Measurements from ENCODE around the gene LIN7B. TPM values are rescaled to one million over a fixed set of nuclear protein-coding genes. Genes with fewer than 3 reads are reported as not detected.
A peak's percentile ranks its signal among the peaks of the same experiment; 100 is the strongest.
"Not testable (repeated sequence)": the region's sequence is repeated elsewhere in the genome, so short reads cannot be mapped to it uniquely, and the experiment has no call there.

The LIN7B gene
- total RNA-seq, 2 donors from 2014 or later, result 11.8 to 14.6 TPM

DNA sequence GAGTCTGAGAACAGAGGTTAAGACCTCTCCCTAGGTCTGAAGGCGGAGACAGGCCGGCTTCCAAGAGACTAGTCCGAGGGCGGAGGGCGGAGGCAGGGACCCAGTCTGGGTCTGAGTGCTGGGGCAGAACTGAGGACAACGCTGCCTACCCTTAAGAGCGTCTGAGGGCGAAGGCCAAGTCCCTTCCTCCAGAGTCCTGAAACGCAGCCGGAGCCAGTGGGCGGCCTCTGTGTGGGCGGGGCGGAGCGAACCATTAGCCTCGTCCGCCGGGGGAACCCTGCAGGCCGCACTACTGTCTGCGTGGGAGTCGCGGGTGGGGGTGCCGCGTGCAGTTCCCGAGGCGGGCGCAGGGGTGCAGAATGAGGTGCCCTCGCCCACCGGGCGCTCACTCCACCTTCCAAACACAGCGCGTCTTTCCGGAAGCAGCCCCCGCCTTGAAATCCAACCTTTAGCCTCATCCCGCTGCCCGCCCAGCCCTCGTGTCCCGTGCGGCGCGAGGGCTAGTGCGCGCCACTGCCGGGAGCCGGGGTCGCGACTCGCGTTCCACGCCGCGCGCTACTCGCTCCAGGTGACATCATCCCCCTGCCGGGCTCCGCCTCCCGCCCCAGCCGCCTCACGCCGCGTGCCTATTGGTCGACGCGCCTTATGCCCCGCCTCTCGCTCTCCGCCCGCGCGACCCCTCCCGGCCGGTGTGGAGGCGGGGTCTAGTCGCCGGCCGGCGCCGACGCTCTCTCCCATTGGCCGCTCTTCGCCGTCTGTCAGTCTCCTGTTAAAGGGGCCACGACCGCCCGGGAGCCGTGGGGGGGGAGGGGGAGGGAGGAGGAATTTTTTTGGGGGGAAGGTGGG is 4.6 kb downstream of the LIN7B start, which contains the start of gene C19orf73:
C19orf73 (minus strand) TSS at position 579 of the 846 bp plus-strand sequence; CDS start at position 458, 121 bp downstream.
- H3K4me1 ChIP-seq, result peaks cover 20% of the 10 kb centered on the region
- TF ChIP-seq, protein P1, sequence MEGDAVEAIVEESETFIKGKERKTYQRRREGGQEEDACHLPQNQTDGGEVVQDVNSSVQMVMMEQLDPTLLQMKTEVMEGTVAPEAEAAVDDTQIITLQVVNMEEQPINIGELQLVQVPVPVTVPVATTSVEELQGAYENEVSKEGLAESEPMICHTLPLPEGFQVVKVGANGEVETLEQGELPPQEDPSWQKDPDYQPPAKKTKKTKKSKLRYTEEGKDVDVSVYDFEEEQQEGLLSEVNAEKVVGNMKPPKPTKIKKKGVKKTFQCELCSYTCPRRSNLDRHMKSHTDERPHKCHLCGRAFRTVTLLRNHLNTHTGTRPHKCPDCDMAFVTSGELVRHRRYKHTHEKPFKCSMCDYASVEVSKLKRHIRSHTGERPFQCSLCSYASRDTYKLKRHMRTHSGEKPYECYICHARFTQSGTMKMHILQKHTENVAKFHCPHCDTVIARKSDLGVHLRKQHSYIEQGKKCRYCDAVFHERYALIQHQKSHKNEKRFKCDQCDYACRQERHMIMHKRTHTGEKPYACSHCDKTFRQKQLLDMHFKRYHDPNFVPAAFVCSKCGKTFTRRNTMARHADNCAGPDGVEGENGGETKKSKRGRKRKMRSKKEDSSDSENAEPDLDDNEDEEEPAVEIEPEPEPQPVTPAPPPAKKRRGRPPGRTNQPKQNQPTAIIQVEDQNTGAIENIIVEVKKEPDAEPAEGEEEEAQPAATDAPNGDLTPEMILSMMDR (IDR thresholded peaks at IDR 0.05), result no peak
- peak within 1 kb of the TSS; percentile 85 to 92 for H3K9ac ChIP-seq (ENCODE audit: low read depth in 2 of 2, low read length in 2 of 2)
- H3K9me3 ChIP-seq, result no peaks in the 10 kb centered on the region
- peak; percentile 96 for DNase-seq
- H3K4me3 ChIP-seq, result peak within 1 kb of the TSS; percentile 68
- peak within 1 kb of the TSS; percentile 96 for H3K27ac ChIP-seq
- no peaks in the 10 kb centered on the region for H3K27me3 ChIP-seq
- intact Hi-C loops (cut with DNase I), result no loop called here
- no peaks in the 10 kb centered on the region for H3K36me3 ChIP-seq

DNA sequence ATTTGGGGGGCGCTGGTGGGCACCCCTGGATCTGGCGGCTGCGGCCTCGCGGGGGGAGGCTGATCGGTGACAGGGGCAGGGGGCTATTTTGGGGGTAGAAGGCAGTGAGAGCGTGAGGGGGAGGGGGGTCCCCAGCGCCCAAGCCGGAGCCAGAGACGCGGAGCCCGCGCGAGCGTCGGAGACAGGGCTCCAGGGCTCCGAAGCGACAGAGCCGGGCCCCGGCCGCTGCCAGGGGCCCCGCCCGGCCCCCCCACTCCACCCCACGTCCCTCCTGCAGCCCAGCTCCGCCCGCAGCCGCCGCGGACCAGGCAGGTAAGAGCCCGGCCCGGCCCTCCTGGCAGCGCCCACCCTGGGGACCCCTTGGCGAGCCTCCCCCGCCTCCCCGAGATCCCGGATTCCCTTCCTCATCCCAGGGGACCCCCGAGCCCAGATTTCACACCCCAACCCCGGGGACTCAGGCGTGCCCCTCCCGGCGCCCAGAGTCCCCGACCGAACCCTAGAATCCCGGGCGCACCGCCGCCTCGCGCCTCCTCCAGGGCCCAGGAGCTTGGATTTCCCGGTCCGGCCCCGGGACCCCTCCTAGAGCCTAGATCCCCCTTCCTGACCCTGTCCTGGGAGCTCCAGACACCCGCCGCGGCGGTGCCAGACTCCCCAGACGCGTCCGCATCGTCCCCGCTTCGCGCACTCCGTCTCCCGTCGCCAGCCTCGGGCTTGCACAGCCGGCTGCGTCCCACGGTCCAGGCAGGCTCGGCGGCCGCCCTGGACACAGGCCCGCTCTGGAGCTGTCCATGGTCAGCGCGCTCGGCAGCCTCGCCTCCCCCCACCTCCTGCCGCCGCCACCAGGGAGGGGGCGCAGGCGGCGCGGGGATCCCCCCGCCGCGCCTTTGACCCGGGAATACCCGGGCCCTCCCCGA is 5.5 kb downstream of the LIN7B start, which contains the start of gene PPFIA3:
PPFIA3 (plus strand) TSS at position 134 of the 914 bp plus-strand sequence. CDS start 8,330 bp downstream, outside the sequence.
- Histone ChIP-seq H3K36me3 (no peaks in the 10 kb centered on the region), H3K27me3 (no peaks in the 10 kb centered on the region), H3K27ac (peak within 1 kb of the TSS; percentile 96), H3K4me1 (peaks cover 20% of the 10 kb centered on the region), H3K9me3 (no peaks in the 10 kb centered on the region), H3K9ac (ENCODE audit: low read depth in 2 of 2, low read length in 2 of 2) (peak within 1 kb of the TSS; percentile 85 to 92), H3K4me3 (peak within 1 kb of the TSS; percentile 68)
- TF ChIP-seq, protein P1 (IDR thresholded peaks at IDR 0.05), result no peak
- intact Hi-C loops (cut with DNase I), result no loop called here
- DNase-seq, result peak; percentile 59

DNA sequence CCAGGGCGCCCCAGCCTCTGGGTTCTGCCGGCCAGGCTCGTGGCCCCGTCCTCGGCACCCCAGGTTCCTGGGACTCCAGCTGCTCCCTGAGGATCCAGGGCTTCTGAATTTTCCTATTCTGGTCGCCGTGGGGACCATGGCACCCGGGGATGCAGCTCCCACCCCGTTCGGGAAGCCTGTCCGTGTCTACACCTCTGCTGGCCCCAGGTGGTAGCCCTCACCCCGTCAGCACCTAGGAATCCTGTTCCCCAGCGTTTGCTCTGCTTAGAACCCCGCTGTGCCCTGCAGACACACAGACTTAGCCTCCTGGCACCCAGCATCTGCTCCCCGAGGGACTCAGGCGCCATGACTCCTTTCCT is 6.1 kb downstream of the LIN7B start:
- DNase-seq, result no peak
- Histone ChIP-seq H3K36me3 (no peaks in the 10 kb centered on the region), H3K4me1 (peaks cover 18% of the 10 kb centered on the region), H3K4me3 (peak overlapping the region; percentile 68), H3K9me3 (no peaks in the 10 kb centered on the region), H3K27ac (no peak overlapping the region), H3K9ac (ENCODE audit: low read depth in 2 of 2, low read length in 2 of 2) (peak overlapping the region; percentile 66 to 72), H3K27me3 (no peaks in the 10 kb centered on the region)
- intact Hi-C loops (cut with DNase I), result no loop called here
- TF ChIP-seq, protein P1 (IDR thresholded peaks at IDR 0.05), result no peak

DNA sequence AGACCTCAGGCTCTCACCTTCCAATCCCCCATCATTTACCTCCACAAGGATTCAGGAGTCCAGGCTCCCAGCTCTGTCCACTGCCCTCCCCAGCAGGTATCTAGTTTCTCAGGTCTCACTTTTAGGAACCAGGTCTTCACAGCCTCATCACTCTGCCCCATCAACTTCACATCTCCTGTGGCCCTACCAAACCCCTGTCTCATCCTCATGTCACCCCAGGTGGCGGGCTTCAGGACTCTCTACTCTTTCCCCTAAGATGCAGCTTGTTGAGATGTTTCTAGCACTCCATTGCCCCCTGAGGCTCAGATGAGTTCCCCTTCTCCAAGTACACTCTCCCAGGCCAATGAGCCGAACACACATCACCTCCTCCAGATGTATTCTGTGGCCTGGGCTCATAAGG is 6.7 kb downstream of the LIN7B start:
- Histone ChIP-seq H3K27ac (no peak overlapping the region), H3K9ac (ENCODE audit: low read depth in 2 of 2, low read length in 2 of 2) (no peak overlapping the region), H3K9me3 (no peaks in the 10 kb centered on the region), H3K27me3 (no peaks in the 10 kb centered on the region), H3K36me3 (no peaks in the 10 kb centered on the region), H3K4me3 (no peak overlapping the region), H3K4me1 (peaks cover 16% of the 10 kb centered on the region)
- DNase-seq, result no peak
- TF ChIP-seq, protein P1 (IDR thresholded peaks at IDR 0.05), result no peak
- intact Hi-C loops (cut with DNase I), result no loop called here

DNA sequence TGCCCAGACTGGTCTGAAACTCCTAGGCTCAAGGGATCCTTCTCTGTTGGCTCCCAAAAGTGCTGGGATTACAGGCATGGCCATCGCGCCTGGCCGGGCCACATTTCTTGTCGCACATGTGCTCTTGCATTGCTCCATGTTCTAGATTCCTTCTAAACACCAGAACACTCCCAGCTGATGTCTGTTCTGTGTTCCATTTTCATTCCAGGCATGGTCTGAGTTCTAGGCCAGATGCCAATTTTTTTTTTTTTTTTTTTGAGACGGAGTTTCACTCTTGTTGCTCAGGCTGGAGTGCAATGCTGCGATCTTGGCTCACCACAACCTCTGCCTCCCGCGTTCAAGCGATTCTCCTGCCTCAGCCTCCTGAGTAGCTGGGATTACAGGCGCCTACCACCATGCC is 7.7 kb downstream of the LIN7B start:
- peaks cover 16% of the 10 kb centered on the region for H3K4me1 ChIP-seq
- intact Hi-C loops (cut with DNase I); H3K4me3 ChIP-seq; H3K27ac ChIP-seq; H3K9me3 ChIP-seq; H3K36me3 ChIP-seq; DNase-seq; H3K9ac ChIP-seq (ENCODE audit: low read depth in 2 of 2, low read length in 2 of 2); H3K27me3 ChIP-seq: not testable (repeated sequence)

DNA sequence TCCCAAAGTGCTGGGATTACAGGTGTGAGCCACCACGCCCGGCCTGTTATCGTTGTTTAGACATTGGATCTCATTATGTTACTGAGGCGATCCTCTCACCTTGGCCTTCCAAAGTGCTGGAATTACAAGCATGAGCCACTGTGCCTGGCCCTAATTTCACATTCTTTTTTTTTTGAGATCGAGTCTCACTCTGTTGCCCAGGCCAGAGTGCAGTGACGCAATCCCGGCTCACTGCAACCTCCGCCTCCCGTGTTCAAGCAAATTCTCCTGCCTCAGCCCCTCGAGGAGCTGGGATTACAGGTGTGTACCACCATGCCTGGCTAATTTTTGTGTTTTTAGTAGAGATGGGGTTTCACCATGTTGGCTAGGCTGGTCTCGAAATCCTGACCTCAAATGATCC is 9.1 kb downstream of the LIN7B start:
- H3K4me1 ChIP-seq; DNase-seq; H3K27ac ChIP-seq; H3K9me3 ChIP-seq; intact Hi-C loops (cut with DNase I); H3K36me3 ChIP-seq; H3K4me3 ChIP-seq; H3K9ac ChIP-seq (ENCODE audit: low read depth in 2 of 2, low read length in 2 of 2); H3K27me3 ChIP-seq: not testable (repeated sequence)
